Tibial nerve (tissue), 4 donors: ENCODE measurements around the gene KIF5C. TPM values are rescaled to one million over a fixed set of nuclear protein-coding genes. Genes with fewer than 3 reads are reported as not detected.

ENCODE experiments used
- DNase-seq, 2 donors: peaks; one replicate each; pipeline ENCODE4 v3.0.0-alpha.2; 2019; ENCODE audit warnings: low spot score in 2 of 2
- H3K27ac ChIP-seq, 4 donors: fragments of 200-600 bp; sonication (generic) in 3 of 4; one replicate each; pipeline ENCODE4 v1.5.1; 2017 to 2019; ENCODE audit warnings: mild to moderate bottlenecking in 1 of 4
- H3K27me3 ChIP-seq, 2 donors: fragments of 200-600 bp; sonication (generic) in 1 of 2; one replicate each; pipeline versions ENCODE4 v1.5.1 to v1.6.0; 2017 to 2019
- H3K36me3 ChIP-seq, 3 donors: fragments of 200-600 bp; sonication (generic); one replicate each; pipeline ENCODE4 v1.5.1; 2018 to 2019
- H3K4me1 ChIP-seq, 4 donors: fragments of 200-600 bp; sonication (generic) in 3 of 4; one replicate each; pipeline ENCODE4 v1.5.1; 2017 to 2019
- H3K4me3 ChIP-seq, 4 donors: fragments of 200-600 bp; sonication (generic) in 3 of 4; one replicate each; pipeline ENCODE4 v1.5.1; 2017 to 2019; ENCODE audit warnings: mild to moderate bottlenecking in 1 of 4, moderate library complexity in 1 of 4
- H3K9me3 ChIP-seq, 4 donors: fragments of 200-600 bp; sonication (generic) in 3 of 4; one replicate each; pipeline ENCODE4 v1.5.1; 2017 to 2019
- EP300 ChIP-seq, 2 donors: sonication (generic); formaldehyde crosslinking; IDR thresholded peaks; one replicate each; pipeline ENCODE4 v1.6.1; 2017; ENCODE audit warnings: antibody characterized with exemption in 2 of 2, mild to moderate bottlenecking in 1 of 2
- POLR2A ChIP-seq, 2 donors: fragments of 450-650 bp; IDR thresholded peaks; one replicate each; pipeline ENCODE4 v1.6.1; 2017; ENCODE audit warnings: antibody characterized with exemption in 2 of 2, mild to moderate bottlenecking in 2 of 2, moderate library complexity in 2 of 2
- WGBS, 2 donors: methylation state at CpG; one replicate each; pipeline ENCODE4 v1.1.5; 2018; 5-methylcytosine and 5-hydroxymethylcytosine counted together
- total RNA-seq, 4 donors: library from RNA; depleted of rRNA; stranded (reverse); fragments of >200 nt; gene quantifications; one replicate each; pipeline ENCODE4 v1.1.0, GENCODE V29; 2016
- TF ChIP-seq, protein P1 (sequence below), 5 experiments: fragments of 200-600 bp in 3 of 5; fragments of 450-650 bp in 2 of 5; sonication (generic) in 3 of 5; IDR thresholded peaks; one replicate each; pipeline ENCODE4 v1.5.1; 2016 to 2019; ENCODE audit warnings: antibody characterized with exemption in 5 of 5, mild to moderate bottlenecking in 3 of 5, moderate library complexity in 2 of 5

Gene KIF5C
- total RNA-seq, 4 donors from 2014 or later = 10.8 to 47.9 (median 23.6) TPM

DNA sequence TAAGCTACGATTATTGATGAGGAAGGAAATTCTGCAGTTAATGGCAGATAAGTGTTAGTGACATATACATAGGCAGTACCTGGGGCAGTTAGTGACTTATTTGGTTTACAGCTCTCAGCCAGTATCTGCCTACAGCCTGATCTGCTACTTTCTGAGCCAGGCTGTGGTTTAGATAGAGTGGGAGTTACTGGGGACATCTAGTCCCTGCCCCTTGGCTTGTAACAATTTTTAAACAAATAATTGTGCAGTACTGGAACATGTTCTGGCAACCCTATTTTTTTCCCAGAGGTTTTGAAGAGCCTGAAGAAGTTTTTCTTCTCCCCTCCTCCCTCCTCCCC is 2.3 kb downstream of the KIF5C start:
- peaks cover 0 to 34% of the 10 kb centered on the region in 2 donors for H3K27me3 ChIP-seq
- no peak overlapping the region for H3K27ac ChIP-seq
- no peaks in the 10 kb centered on the region for H3K9me3 ChIP-seq
- H3K4me1 ChIP-seq = peaks cover 0 to 29% (median 12%) of the 10 kb centered on the region in 4 donors
- H3K36me3 ChIP-seq = no peaks in the 10 kb centered on the region
- TF ChIP-seq, protein P1, sequence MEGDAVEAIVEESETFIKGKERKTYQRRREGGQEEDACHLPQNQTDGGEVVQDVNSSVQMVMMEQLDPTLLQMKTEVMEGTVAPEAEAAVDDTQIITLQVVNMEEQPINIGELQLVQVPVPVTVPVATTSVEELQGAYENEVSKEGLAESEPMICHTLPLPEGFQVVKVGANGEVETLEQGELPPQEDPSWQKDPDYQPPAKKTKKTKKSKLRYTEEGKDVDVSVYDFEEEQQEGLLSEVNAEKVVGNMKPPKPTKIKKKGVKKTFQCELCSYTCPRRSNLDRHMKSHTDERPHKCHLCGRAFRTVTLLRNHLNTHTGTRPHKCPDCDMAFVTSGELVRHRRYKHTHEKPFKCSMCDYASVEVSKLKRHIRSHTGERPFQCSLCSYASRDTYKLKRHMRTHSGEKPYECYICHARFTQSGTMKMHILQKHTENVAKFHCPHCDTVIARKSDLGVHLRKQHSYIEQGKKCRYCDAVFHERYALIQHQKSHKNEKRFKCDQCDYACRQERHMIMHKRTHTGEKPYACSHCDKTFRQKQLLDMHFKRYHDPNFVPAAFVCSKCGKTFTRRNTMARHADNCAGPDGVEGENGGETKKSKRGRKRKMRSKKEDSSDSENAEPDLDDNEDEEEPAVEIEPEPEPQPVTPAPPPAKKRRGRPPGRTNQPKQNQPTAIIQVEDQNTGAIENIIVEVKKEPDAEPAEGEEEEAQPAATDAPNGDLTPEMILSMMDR (IDR thresholded peaks at IDR 0.05) = no peak
- TF ChIP-seq EP300 (IDR thresholded peaks at IDR 0.05) (no peak), POLR2A (IDR thresholded peaks at IDR 0.05) (no peak)
- H3K4me3 ChIP-seq = no peak overlapping the region
- DNase-seq = no peak
- WGBS, 2 donors = 29 to 43% methylated on average over 1 of the region's 1 CpG

DNA sequence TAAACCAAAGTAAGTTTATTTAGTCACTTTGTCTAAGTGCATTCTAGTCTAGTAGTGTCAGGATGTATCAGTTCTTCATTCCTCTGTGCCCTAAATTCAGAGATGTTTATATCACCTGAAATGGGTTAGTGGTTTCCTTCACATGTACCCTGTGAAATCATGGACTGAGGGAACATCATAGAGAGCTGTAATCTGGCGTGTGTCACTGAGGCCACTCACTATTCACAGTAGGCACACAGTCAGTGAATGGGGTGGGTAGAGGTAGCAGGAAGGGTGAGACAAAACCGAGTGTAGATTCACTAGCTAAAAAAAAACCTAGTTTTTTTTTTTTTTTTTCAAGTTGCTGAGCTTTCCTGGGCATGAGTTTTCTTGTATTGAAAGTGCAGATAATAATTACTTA is 5.6 kb downstream of the KIF5C start:
- Histone ChIP-seq H3K4me3 (no peak overlapping the region), H3K27me3 (peaks cover 0 to 18% of the 10 kb centered on the region in 2 donors), H3K36me3 (no peaks in the 10 kb centered on the region), H3K27ac (no peak overlapping the region), H3K4me1 (peaks cover 0 to 18% (median 8%) of the 10 kb centered on the region in 4 donors), H3K9me3 (no peaks in the 10 kb centered on the region)
- no peak for DNase-seq
- 81 to 91% methylated on average over 2 of the region's 2 CpGs for WGBS, 2 donors
- TF ChIP-seq EP300 (IDR thresholded peaks at IDR 0.05) (no peak), POLR2A (IDR thresholded peaks at IDR 0.05) (no peak)
- TF ChIP-seq, protein P1 (IDR thresholded peaks at IDR 0.05) = no peak

DNA sequence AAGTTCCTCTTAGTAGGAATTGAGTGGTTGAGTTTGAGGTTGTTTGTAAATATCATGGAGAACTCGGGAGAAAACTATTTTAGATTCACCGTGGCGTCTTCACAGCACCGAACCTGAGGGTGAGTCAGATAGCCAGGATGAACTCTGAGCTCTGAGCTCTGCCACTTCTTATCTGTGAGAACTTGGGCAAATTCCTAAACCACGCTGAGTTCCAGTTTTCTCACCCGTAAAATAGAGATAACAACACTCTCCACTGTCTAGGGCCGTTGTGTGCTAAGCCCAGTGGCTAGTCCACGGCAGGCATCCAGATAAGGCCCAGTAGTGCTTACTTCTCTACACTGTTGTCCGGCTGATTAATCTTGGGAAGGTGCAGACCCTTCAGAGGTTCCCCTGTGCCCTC is 7.0 kb downstream of the KIF5C start:
- Histone ChIP-seq H3K4me1 (peaks cover 0 to 5% (median 0%) of the 10 kb centered on the region in 4 donors), H3K36me3 (no peaks in the 10 kb centered on the region), H3K4me3 (no peak overlapping the region), H3K27ac (no peak overlapping the region), H3K9me3 (no peaks in the 10 kb centered on the region), H3K27me3 (peaks cover 0 to 8% of the 10 kb centered on the region in 2 donors)
- TF ChIP-seq POLR2A (IDR thresholded peaks at IDR 0.05) = no peak
- TF ChIP-seq, protein P1 (IDR thresholded peaks at IDR 0.05) = no peak
- no peak for DNase-seq
- WGBS, 2 donors = 85 to 89% methylated on average over 9 of the region's 9 CpGs

DNA sequence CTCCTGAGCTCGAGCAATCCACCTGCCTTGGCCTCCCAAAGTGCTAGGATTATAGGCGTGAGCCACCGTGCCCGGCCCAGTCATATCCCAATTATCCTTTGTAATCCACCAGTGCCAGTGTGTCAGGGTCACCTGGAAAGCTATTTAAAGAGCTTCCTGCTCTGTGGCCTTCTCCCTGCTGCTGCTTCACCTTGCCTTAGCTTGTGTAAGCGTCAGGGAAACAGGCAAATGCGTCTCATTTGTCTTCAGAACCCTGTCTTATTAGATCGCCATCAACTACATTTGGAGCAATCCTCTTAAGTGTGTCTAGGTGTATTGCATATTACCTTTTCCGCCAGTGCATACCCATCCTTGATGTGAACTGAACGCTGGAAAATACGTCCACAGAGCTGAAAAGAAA is 10.2 kb downstream of the KIF5C start:
- no peaks in the 10 kb centered on the region for H3K36me3 ChIP-seq
- peaks cover 0 to 32% of the 10 kb centered on the region in 2 donors for H3K27me3 ChIP-seq
- no peak overlapping the region for H3K27ac ChIP-seq
- TF ChIP-seq, protein P1 (IDR thresholded peaks at IDR 0.05) = no peak
- no peak for TF ChIP-seq EP300 (IDR thresholded peaks at IDR 0.05)
- no peak for TF ChIP-seq POLR2A (IDR thresholded peaks at IDR 0.05)
- no peaks in the 10 kb centered on the region for H3K9me3 ChIP-seq
- WGBS, 2 donors = 83 to 89% methylated on average over 10 of the region's 10 CpGs
- no peak overlapping the region for H3K4me3 ChIP-seq
- peaks cover 0 to 15% (median 5%) of the 10 kb centered on the region in 4 donors for H3K4me1 ChIP-seq
- no peak for DNase-seq

DNA sequence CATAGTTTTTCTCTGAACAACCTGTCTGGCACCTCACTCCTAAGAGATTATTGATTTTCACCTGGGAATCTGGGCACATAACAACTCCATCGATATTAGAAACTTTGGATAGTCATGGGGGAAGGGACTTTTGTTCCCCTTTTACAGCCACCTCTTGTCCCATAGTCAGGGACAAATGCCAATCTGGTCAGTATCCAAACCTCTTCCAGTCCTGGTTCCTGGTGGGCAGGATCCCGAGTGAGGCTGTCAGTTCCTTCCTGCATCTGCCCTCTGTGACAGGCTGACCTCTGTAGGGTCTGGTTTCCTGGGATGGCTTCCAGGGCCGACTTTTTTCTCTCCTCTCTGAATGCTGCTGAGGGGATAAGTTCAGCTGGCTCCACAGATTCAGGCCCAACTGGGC is 11.0 kb downstream of the KIF5C start:
- TF ChIP-seq EP300 (IDR thresholded peaks at IDR 0.05) (no peak), POLR2A (IDR thresholded peaks at IDR 0.05) (no peak)
- TF ChIP-seq, protein P1 (IDR thresholded peaks at IDR 0.05) = no peak
- no peak for DNase-seq
- H3K27ac ChIP-seq = no peak overlapping the region
- no peaks in the 10 kb centered on the region for H3K36me3 ChIP-seq
- no peaks in the 10 kb centered on the region for H3K9me3 ChIP-seq
- H3K27me3 ChIP-seq = peaks cover 0 to 34% of the 10 kb centered on the region in 2 donors
- 55 to 60% methylated on average over 3 of the region's 3 CpGs for WGBS, 2 donors
- H3K4me1 ChIP-seq = peaks cover 0 to 15% (median 5%) of the 10 kb centered on the region in 4 donors
- H3K4me3 ChIP-seq = no peak overlapping the region
